HG03095 (cell line): ENCODE data around the gene CHD2.

Source experiments
- ATAC-seq: cut with Tn5 transposase; IDR thresholded peaks from one replicate; pipeline ENCODE4 v1.9.1; 2021; ENCODE audit warnings: moderate library complexity; ENCODE audit not compliant: unreplicated experiment

The CHD2 gene

DNA sequence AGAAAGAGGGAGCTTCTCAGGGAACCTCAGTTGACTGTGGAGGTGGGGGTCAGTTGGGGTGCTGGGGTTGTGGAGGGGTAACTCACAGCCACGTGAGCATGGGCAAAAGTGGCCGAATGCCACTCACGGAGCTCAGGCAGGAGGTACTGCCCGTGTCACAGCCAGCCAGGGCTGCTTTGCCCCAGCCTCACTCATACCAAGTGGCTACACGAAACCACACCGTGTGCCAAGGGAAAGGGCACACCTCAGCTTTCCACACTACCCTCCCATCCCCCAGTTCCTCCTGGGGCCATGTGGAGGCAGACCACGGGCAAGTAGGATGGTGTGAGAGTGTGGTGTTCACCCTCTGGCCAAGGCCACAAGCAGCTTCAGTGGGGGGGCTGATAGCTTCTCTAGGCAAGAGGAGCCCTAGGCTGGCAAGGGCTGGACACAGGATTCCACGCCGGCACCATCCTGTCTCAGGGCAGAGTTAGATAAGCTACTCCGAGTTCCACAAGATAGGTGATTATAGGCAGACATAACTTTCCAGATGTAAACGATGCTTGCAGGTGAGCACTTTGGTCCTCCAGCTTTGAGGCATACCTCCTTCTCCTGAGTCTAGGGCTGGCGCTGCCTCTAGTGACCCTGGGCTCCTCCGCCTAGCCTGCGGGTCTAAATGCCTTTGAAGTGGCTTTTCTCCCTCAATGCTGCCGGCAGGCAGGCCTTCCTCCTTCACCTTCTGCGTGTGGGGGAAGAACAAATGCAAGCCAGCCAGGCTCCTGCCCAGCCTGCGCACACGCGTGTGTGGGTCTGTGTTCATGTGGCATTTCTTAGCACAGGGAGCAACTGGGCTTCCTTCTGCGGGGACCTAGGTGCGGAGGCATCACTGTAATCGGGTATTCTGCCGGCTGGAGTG lies 163.9 kb downstream of the CHD2 start:
- no peak for ATAC-seq

DNA sequence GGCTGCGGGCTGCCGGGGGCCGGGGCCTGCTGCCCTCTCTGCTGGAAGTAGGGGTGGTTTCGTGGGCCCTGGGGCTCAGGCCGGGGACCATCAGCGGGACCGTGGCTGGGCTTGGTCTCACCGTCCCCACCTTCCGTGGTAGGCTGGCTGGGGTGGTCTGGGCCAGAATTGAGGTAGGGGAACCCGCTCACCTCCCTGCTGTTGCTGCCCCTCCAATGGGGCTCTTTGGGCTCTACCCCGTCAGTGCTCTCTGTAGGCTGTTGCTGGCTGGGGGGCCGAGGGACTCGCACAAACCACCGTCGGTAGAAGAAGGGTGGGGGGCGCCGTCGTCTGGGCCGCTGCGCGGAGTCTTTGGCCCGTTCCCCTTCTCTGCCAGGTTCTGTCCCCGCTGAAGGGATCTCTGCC lies 165.5 kb downstream of the CHD2 start:
- no peak for ATAC-seq

DNA sequence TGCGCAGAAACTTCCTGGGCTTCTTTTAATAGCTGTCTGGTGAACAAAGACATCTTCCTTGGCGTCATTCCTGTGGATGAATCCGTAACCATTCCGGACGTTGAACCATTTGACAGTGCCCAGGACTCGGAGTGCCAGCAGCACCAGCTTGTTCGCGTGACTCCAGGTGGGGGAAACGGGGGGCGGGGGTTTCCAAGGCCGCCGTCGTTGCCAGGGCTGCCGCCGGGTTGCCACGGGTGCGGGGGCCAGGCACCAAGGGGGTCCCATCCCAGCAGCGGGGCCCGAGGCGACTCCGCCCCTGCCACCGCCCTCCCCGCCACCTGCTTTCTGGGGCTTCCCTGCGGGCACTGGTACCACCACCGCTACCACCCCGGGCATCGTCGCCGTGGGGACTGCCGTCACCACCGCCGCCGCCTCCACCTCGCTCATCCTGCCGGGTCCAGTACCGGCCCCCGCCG lies 166.1 kb downstream of the CHD2 start:
- no peak for ATAC-seq

DNA sequence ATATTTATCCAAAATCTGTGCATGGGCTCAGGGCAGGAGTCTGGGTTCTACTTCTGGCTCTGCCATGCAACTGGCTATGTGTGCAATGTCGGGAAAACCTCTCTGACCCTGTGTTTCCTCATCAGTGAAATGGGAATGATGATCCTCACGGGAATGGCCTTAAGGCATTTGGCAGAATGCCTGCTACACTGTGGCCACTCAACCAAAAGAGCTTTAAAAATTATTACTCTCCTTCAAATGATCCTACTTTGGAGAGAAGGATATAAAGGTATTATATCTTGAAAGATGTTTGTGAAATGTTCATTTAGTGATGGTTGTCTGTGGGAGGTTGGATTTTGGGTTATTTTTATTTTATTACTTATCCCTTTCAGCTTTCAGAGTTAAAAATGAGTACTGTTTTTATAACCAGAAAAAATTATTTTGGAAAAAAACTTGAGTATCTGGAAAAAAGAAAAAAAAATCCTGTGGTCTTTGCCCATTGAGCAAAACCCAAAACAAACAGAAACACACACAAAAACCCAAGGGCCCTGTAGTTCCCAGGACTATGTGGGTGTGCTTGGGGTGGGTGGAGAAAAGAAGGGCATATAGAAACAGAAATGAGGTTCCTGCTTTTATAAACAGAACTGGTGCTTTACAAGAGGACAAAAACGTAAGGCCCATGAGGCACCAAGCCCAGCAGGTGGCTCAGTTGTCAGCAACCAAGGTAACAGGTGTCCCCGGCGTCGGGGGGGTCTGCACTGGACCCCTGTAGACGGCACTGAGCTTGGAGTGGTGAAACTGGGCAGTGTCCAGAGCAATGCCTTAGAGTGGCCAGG lies 166.9 kb downstream of the CHD2 start:
- no peak for ATAC-seq

DNA sequence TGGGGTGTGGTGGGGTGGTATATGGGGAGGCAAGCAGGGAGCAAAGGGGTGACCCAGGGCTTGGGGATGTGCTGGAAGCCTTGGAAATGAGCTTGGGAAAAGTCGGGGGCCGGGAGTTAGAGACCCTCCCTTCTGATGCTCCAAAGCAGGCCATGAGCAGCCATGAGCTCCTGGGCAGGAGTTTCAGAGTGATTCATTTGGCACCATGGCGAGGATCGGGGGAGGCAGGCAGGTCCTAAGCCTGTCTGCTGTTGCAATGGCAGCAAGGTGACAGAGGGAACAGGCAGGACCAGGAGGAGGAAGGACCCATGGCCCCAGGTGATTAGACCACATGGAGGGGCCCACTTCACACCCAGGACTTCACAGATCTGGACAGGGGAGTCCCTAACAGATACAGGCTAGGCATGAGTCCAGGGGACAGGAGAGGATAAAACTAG lies 167.5 kb downstream of the CHD2 start:
- no peak for ATAC-seq

DNA sequence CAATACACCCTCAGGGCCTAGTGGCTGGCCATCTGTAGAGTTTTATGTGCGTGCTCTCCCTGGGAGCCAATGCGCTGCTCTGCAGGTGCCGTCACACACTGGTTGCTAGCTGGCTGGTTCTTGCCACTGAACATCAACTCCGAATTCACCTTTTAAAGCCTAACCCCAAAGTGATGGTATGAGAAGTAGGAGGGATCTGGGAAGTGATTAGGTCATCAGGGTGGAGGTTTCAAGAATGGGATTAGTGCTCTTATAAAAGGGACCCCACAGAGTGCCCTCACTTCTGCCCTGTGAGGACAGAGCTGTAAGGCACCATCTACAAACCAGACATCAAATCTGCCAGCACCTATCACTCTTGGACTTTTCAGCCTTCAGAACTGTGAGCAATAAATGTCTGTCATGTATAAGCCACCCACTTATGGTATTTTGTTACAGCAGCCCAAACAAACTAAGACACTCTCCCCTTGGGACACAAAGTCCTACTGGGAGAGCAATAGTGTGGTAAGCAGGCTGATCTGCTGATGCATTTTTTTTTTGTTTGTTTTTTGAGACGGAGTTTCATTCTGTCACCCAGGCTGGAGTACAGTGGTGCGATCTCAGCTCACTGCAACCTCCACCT lies 168.6 kb downstream of the CHD2 start:
- ATAC-seq: no peak

DNA sequence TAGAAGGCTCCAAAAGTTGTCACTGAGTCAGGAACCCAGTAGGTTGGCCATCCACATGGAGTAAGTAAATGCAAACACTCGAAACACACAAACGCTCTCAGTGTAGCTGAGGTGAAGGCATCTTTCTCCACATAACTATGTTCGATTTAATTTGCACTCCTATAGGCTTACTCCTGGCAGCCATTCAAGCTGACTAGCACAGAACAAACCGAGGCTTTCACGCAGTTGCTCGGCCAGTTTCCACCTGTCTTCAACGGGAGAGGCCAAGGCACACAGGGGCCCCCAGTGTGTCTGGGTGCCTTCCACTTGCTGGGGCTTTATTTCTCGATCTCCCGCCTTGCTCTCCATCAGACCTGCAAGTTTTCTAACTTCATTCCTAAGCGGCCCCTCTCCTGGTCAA lies 170.0 kb downstream of the CHD2 start:
- no peak for ATAC-seq

DNA sequence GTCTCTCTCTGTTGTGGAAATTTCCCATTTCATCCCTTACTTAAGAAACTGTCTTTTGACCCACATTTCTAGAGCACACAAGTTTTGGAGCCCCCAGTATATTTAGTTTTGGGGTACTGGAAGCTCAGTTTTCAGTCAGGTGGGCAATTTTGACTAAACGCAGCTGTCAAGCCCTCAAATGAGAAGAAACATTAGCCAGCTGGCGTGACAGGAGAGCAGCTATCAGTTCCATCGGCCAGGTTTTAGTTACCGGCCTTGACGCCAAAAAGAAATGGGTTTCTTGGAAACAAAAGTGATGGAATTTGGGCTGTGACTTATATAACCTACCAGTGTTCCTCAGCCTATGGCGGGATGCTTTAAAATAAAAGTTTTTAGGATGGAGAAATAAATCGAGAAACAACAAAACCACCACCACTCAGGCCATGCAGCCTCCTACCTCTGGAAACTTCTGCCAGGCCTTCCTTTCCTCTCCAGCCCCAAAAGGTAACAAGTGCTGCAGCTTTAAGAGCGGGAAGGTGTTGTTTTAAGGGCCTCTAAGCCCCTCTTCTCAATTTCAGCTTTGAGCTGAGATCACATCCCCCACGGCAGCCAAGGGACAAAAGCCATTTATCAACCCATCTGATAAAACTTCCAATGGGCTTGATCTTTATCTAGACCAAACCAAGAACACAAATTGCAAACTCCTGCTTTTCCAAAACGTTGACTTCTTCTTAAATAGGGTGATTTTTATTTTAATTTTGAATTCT lies 170.6 kb downstream of the CHD2 start:
- no peak for ATAC-seq

DNA sequence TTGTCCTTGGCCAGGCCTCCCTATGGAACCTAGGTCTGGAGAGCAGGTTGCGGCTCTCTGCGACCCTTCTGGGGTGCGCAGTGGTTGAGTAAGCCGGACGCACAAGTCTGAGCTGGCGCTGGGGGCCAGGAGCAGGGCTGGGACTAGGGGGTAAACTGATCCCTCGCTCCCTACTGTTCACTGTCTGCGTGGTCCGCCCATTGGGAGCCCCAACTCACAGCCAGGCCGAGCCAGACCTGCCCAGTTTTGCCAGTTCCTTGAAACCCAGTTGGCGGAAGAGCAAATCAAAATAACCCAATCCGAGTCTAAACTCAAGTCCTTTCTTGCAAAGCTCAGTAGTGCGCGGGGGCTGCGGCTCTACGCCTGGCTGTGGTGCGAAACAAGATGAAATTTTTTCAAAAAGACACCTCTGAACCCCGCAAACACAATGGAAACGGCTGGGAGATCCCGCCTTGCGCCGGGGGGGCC lies 171.4 kb downstream of the CHD2 start:
- no peak for ATAC-seq

DNA sequence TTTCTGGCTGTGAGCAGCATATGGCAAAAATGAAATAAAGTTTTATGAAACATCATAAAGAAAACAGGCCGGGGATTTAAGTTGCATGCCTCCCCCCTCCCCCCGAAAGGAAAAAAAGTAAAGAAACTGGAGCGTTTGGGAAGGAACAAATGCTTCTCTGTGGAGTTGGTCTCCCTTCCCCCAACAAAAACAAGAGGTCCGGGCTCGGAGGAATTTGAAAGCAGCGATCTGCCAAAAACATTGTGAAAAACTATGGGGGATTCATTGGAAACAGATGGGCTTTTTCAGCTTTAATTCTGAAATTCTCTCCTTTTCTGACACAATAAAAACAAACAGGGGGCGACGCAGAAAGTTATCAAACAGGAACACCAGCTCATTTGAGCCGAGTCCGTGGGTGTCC lies 171.9 kb downstream of the CHD2 start:
- no peak for ATAC-seq

DNA sequence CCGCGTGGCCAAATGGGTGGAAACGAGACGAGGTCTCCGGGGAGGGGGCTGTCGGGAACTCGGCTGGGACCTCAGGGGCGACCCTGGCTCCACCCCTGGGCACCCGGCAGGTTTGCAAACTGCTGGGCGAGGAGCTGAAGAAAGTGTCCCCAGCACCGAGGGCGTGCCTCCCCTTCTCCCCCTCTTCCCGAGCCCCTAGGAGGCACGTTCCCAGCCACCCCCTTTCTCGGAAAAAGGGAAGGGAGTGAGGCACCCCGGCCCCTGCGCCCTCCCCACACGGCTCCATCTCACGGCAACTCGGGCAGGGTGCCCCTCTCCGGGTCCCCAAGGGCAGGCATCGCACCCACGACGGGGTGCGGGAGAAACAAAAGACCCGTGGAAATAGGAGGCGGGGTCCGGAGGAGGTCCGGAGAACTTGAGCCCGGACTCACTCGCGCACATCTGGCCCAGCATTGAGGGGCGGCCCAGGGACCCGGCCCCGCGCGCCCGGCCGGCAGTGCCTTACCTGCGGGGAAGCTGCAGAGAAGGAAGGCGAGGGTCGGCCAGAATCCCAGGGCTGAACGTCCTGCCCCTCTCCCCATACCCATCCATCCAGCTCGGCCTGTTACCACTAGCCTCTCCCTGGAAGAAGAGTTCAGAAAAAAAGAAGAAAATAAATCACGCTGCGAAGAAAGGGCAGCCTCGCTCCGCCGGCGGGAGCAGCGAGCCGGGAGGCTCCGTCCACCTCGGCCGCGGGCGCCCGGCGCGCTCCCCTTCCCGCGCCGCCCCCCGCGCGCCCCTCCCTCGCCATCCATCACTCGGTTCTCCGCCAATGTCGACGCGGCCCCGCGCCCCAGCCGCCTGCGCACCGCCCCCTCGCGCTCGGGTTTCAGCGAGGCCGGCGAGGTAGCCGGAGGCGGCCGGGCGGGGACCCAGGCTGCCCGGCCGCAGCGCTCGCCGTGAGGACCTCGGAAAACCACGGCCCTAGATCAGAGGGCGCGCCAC lies 172.6 kb downstream of the CHD2 start:
- ATAC-seq: no peak

DNA sequence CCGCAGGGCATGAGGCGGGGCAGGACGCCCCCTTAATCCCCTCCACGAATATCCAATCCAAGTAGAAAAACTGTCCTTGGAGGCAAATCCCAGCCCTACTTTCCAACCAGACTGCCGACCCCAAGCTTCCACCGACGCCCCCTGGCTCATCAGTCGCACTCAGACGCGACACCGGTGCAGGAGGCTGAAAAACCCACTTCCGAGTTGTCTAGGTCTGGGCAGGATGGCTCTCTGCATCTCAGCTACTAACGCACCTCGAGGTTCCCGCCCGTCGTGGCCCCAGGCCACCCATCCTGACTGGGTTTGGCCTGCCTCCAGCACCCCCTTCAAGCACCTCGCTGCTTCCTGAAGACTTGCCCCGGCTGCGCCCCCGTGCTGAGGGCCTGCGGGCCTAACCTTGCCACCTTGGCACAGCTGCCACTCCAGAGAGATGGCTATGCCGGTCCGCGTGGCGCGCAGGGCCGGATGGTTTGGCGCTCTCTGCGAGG lies 173.4 kb downstream of the CHD2 start:
- ATAC-seq: no peak

DNA sequence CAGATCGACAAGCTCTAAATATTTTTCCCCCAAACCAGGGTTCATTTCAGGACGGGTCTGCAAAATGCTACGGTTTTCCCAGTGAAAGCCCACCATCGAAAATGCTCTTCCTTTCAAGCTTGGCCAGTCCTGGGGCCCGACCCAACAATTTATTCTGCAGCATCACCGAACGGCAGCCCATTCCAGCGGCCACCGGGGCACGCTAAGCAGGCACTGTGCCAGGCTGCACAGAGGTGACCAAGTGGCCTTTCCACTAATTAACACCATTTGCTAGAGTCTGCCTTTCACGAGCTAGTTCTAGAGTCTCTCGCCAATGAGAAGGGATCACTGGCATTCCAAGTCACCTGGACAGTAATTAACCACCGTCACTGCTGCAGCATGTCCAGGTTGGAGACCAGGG lies 174.5 kb downstream of the CHD2 start:
- no peak for ATAC-seq

DNA sequence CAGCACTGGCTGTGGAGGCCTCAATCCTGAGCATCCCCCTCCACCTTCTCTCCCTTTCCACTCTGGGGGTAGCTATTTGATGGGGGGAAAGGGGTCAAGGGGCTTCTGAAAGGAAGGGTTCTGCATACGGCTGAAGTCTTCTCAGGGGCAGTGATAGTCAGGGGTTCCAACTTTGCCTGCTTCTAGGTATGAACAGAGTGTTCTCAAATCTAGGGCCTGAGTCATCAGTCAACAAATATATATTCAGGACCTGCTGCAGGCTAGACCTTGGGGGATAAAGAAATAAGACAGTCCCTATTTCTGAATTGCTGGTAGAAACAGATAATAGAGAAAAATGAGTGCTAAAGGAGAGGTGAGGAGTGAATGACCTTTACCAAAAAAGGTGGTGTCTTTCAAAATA lies 176.1 kb downstream of the CHD2 start:
- no peak for ATAC-seq

DNA sequence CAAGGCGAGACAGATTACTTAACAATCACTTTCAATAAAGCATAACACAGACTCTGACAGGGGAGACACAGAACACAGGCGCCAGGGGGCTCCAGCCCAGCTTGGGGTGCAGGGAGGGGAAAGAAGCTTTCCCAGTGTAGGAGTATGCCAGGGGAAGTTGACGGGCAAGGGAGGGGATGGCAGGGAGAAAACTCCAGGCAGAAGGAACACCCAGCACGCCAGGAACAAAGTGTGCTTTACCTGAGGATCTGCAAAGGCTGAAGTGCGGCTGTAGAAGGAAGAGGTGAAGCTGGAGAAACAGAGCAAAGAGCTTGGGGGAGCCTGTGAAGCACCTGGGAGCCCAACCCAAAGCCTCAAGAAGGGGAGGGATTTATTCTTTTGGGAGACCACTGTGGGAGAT lies 176.8 kb downstream of the CHD2 start:
- ATAC-seq: no peak
